GM21515 (cell line): ENCODE measurements around the gene XRCC6.
"Not testable (repeated sequence)": the region's sequence is repeated elsewhere in the genome, so short reads cannot be mapped to it uniquely, and the experiment has no call there.

Experiments used
- ATAC-seq: cut with Tn5 transposase; IDR thresholded peaks from one replicate; pipeline ENCODE4 v1.9.1; 2021; ENCODE audit not compliant: unreplicated experiment

The XRCC6 gene

DNA sequence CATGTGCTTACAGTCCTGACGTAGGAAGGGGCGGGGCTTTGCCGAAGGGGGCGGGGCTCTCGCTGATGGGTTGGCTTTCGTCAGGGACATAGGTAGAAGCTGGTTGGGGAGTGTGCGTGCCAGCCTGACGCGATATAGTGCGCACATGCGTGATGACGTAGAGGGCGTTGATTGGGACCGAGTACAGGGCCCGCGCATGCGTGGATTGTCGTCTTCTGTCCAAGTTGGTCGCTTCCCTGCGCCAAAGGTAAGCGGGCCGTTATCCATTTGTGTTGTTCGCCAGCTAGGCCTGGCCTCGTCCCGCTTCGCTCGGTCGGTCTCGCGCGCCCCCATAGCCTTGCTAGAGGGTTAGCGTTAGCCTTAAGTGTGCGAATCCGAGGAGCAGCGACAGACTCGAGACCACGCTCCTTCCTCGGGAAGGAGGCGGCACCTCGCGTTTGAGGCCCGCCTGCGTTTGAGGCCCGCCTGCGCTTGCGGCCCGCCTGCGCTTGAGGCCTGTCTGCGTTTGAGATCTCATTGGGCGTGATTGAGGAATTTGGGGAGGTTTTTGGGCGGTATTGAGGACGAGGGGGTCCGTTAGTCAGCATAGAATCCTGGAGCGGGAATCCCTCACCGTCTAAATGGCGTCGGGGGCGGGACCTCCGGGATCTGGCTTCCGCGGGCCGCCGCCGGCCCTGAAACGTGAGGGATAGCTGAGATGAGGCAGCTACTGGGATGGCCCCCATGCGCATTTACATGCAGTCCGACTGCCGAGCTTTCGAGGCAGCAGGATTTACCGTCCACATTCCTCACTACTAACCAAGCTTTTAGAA lies at the start of gene XRCC6:
TSS of gene XRCC6 (plus strand) at position 197 of the 812 bp plus-strand sequence. CDS start 710 bp downstream, outside the sequence.
- peak; percentile 76 for ATAC-seq

DNA sequence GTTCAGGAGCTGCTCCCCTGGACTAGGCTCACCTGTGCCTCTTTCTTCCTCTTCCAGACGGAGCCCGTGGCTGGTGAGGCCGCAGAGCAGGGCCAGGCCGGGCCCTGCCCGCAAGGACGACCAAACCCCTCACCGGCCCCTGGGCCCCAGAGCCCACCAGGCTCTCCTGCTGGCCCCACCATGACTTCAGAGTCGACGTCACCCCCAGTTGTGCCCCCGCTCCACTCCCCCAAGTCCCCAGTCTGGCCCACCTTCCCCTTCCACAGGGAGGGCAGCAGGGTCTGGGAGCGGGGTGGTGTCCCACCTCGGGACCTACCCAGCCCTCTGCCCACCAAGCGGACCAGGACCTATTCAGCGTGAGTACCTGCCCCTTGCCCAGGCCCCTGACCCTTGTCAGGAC lies 49.3 kb upstream of the XRCC6 start:
- ATAC-seq: no peak

DNA sequence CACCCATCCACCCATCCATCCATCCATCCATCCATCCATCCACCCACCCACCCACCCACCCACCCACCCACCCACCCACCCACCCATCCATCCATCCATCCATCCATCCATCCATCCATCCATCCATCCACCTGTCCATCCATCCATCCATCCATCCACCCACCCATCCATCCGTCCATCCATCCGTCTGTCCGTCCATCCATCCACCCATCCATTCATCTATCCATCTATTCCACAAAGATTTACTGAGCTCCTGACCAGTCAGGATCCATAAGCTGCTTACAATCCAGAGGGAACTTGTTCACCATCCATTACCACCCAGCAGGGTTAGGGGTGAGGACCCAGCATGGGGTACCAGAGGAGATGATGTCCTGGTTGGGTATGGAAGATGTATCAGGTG lies 48.8 kb upstream of the XRCC6 start:
- ATAC-seq: not testable (repeated sequence)

DNA sequence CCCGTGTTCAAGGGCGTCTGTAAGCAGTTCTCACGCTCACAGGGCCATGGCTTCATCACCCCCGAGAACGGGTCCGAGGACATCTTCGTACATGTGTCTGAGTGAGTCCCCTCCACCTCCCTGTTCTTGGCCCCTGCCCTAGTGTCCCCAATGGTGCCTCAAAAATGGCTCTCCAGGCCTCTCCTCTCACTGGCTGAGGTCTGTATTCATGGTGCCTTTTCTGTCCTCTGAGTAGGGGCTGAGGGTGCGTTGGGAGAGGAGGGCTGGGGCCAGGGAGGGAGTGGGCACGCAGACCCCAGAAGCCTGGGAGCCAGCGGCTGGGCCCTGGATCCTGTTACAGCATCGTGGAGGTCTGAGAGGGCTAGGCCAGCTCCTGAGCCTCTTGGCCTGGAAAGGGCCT lies 47.4 kb upstream of the XRCC6 start:
- no peak for ATAC-seq

DNA sequence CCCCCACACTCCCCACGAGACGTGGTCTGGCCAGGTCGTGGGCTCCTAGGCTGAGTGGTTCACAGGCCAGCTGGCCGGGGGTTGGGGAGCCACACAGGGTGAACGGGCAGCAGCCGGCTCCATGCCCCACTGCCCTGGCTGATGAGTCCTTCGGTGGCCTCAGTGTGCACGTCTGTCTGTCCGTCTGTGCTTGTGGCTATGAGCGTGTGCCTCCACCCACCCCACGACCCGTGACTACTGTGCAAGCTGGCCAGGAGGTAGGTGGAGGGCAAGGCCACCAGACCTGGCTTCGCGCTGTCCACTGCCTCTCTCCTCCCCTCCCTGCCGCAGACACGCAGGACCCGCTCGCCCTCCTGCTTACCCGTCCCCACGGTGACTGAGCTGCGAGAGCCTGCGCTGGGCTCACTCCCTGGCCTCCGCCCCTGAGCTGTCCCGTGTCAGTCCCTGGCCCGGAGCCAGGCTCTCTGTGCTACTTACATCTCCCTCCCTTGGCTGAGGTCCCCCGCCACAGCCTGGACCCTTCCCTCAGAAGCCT lies 46.2 kb upstream of the XRCC6 start:
- ATAC-seq: no peak

DNA sequence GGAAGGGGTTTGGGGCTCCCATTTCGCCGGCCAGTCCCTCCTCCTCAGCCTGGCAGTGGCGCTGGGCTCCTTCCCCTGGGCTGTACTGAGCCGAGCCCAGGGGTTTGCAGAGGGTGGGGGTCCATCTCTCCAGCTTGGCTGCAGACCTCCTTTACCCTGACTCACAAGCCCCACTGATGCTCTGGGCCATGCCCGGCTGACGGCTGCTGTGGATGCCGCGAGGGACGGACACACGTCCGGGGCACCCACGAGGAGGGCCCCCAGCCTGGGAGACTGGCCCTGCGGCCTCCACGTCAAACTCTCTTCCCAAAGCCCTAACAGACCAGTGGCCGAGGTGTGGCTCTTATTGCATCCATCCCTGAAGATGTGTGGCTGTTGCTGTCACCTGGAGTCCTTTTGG lies 45.6 kb upstream of the XRCC6 start:
- ATAC-seq: no peak

DNA sequence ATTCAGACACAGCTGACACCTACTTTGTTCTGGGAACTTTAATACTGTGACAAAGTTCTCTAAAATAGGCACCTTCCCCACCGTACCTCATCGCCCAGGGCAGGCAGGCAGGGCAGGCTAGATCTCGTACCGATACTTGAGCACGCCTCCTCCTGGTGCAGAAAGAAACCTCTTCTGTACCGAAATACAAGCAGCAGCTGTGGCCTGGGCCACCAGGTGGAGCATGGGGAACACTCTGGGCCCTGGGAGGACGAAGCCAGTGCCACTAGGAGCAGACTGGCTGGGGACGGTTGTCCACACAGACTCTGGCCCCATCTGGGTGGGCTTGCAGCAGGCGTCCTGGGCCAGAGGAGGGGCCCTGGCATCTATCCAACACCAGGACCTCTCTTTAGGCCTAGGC lies 44.2 kb upstream of the XRCC6 start:
- ATAC-seq: no peak

DNA sequence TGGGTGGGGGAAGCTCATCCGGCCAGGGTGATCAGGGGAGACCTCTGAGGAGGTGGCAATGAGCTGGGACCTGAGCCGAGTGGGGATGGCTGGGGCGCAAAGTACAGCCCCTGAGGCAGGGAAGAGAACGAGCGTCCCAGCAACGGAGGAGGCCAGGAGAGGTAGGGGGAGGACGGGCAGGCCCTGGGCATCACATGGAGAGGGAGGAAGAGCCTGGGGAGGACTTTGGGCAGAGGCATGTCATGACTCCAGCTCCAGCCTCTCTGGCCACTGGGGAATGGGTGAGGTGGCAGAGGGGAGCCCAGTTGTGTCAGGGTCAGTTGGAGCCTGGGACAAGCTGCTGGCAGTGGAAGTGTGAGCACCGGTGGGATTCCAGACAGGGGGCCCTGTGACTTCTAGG lies 43.0 kb upstream of the XRCC6 start:
- ATAC-seq: no peak

DNA sequence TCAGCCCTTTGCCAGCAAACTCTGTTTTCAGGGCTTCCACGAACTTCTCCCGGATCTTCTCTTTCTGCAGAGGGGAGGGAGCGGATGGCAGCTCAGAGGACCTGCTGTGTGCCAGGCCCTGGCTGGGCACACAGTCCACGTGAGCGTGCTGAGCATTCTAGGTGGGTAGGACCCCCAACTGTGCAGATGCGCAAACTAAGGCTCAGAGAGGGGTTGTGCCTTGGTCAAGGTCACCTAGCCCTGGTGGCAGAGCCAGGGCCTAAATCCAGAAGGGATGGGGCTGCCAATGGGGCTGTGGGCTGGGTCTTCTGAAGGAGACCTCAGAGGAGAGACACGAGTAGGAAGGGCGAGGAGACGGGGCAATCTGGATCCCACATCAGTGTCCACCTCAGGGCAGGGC lies 42.3 kb upstream of the XRCC6 start:
- ATAC-seq: no peak

DNA sequence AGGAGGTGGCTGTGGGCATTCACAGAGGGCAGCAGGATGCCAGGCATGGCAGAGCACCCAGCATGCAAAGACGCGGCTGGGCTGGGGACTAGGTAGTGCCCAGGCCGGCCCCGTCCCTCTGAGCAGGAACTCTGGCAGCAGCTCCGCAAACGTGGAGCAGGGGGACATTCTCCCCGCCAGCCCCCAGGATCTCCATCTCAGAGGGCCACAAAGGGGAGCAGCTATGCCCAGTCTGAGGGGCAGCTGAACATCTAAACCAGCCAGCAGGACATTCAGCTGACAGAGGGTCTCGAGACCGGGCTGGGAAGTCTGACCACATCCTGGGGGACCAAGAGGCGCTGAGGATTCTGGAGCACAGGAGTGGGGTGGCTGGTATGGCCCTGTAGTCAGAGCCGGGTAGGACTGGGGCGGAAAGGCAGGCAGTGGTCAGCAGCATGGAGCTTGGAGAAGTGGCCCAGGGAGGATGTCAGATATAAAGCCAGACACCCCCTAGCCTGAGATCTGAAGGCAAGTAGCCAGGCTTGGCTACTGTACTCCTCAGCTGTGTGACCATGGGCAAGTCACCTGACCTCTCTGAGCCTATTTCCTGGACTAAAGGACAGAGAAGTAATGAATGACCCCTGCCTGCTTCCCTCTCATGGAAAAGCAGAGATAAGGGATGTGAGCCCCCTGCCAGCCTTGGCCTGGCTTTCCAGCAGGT lies 41.6 kb upstream of the XRCC6 start:
- no peak for ATAC-seq

DNA sequence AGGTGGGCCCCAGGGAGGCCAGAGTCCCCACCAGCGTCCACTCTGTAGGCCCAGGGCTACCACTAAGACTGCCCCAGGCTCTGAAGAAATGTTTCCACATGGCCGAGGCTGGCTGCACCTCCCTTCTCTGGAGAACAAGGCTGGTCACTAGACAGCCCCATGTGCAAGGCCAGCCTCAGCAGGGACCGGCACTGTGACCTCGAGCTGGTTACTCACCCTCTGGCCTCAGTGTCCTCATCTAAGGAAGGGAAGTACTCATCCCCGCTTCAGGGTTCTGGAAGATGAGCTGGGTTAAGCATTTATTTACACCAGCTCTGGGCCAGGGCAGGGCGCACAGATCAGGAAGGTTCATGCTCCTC lies 41.1 kb upstream of the XRCC6 start:
- ATAC-seq: no peak

DNA sequence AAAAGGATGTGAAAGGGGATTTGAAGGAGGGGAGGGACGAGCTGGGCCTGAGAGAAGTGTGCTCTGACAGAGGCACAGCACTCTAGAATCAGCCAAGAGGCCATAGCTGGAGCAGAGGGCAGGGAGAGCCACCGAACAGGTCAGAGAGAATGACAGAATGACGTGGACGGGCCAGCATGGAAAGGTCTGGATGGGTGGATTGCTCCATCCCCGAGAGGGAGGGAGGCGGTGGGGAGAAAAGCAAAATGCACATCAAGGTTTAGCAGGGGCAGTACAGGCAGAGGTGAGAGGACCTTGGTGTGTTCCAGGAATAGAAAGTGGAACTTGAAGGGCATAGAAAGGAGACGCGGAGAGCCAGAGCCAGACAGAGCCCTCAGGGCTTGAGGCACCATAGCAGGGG lies 38.4 kb upstream of the XRCC6 start:
- ATAC-seq: no peak

DNA sequence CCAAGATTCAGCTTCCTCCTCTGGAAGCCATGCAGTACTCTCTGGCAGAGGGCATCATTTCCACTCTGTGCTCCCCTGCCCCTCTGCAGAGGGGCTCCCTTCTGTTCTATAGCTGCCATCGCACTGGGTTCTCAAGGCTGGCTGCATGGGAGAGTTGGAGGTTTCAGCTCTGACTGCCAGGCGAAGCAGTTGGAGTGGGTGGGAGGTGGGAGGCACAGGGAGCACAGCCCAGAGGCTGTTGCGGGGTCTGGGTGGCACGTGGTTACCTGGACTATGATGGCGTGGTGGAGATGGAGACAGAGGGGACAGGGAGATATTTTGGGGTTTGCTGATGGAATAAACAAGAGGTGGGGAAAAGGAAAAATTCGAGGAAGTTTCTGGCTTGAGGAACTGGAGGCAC lies 36.2 kb upstream of the XRCC6 start:
- no peak for ATAC-seq

DNA sequence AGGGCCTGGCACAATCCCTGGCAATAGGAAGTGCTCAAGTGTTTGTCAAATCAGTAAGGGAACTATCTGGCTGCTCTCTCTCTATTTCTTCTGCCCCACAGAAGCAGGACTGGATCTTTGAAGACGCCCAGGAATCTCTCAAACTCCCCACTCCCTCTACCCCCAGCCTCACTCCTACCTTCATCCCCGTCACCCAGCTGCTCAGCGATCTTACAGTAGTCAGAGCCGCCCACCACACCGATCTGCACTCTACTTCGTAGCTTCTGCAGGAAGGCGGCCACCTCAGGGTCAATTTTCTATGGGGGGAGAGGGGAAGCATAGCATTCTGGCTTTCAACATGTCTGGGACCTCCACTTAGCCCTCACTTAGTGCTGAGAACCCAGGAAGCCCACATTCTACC lies 35.2 kb upstream of the XRCC6 start:
- ATAC-seq: no peak

DNA sequence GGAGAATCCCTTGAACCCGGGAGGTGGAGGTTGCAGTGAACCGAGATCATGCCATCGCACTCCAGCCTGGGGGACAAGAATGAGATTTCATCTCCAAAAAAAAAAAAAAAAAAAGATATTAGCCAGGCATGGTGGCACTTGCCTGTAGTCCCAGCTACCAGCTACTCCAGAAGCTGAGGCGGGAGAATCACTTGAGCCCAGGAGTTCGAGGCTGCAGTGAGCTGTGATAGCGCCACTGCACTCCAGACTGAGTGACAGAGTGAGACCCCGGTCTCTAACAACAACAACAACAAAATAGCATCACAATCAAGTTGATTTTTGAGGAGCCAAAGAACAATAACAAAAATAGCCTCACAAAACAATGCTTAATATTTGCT lies 33.8 kb upstream of the XRCC6 start:
- no peak for ATAC-seq

DNA sequence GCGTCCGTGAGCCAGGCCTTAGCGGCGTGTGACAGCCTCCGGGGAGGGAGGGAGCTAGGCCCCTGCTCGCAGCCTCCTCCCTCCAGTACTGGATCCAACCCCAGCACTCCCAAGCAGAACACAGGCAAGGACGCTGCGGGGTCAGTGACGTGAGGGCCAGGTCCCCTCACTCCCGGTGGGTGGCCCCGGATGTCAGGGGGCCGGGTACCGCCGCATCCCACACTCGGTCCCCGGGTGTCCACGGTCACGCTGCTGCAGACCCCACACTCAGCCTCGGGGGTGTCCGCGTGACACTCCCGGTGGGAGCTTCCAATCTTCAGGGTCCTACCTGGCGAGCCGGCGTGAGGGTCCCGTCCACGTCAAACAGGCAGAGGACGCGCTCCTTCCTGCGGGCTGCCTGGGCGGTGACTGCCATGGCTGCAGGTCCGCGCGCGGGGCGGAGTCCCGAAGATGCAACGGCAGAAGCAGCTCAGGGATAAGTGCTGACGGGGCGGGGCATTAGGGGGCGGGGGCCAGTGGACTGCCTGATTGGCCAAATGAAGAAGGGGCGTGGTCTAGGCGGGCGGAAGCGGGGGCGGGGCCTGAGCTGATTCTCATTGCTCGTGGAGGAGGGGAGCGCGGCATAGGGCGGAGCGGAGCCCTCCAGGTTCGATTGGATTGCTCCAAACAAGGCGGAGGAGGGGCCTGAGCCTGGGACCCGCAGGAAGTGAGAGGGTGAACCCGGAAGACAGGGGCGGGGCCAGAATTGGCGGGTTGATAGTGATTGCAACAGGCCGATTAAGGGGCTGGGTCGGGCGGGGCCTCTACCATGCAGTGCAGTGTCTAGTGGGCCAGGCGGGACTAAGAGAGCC lies 31.5 kb upstream of the XRCC6 start, which contains the start of gene PMM1:
TSS of gene PMM1 (minus strand) at position 450 of the 851 bp plus-strand sequence. CDS start at position 415, 35 bp downstream.
- peak; percentile 89 for ATAC-seq

DNA sequence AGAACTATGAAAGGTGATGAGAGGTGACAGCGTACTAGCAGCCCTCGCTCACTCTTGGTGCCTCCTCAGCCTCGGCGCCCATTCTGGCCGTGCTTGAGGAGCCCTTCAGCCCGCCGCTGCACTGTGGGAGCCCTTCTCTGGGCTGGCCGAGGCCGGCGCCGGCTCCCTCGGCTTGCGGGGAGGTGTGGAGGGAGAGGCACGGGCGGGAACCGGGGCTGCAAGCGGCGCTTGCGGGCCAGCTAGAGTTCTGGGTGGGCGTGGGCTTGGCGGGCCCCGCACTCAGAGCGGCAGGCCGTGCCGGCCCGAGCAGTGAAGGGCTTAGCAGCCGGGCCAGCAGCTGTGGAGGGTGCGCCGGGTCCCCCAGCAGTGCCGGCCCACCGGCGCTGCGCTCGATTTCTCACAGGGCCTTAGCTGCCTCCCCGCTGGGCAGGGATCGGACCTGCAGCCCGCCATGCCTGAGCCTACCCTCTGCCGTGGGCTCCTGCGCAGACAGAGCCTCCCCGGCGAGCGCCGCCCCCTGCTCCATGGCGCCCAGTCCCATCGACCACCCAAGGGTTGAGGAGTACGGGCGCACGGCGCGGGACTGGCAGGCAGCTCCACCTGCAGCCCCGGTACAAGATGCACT lies 27.6 kb upstream of the XRCC6 start:
- ATAC-seq: not testable (repeated sequence)

DNA sequence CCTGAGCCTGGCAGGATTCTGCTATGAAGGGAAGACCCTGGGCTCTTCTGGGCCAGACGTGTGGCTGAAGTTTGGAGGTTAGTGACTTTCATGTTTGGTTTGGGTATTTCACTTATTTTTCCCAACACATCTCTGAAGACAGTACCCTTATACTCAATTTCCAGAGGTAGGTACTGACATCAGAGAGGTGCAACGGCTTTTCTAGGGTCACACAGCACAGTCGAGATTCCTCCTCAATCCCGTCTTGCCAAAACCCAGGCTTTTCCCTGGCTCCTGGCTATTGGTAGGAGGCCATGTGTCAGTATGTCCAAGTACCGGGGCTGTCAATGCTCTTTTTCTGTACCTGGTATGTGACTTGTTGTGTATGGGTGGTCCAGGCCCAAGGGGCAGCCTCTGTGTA lies 25.4 kb upstream of the XRCC6 start:
- no peak for ATAC-seq

DNA sequence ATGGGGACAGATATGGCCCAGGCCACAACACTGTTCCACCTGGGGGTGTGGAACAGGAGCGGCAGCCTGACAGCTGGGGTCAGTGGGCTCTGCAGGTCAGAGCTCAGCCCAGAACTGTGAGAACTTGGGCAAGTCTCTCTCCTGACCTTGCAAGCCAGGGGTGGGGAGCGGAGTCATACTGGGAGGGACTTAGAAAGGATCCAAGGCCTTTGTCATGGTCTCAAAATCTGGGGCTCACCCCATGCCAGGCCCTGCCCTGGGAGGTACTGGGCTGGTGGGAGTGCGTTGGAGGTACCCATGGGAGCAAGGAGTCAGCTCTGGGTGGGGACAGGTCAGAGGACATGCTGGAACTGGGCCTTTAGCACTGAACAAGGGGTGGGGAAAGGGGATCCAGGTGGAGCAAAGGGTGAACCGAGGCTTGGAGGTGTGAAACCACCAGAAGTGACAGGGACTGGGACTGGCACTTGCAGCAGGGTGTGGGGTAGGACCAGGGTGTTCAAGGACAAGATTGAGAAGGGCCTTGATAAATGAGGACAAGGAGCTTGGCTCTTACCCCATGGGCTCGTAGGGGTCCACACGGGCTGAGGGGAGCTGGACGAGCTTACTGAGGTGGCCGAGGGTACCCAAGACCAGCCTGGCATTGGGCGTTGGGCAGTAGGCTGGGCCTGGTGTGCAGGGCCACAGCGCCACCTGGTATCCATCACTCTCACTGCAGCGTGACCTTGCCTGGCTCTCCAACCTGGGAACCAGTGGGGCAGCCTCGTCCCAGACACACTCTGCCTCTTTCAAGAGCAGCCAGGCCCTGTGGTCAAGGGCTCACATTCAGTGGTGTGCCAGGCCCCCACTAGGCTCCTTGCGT lies 24.1 kb upstream of the XRCC6 start:
- no peak for ATAC-seq

DNA sequence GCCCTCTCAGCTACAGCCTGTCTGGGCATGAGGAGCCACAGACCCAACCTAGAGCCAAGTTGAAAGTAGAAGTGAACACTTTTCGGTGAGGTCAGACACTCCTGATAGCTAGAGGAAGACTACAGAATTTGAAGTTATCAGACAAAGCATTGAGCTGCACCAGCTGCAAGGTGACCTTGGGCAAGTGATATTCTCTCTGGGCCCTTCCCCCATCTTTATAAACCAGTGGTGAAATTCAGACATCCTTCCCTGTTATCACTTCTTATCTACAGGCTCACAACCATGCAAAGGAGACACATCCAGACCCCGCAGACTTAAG lies 23.5 kb upstream of the XRCC6 start:
- no peak for ATAC-seq
